ENCODE results near the gene ATP9A.

DNA sequence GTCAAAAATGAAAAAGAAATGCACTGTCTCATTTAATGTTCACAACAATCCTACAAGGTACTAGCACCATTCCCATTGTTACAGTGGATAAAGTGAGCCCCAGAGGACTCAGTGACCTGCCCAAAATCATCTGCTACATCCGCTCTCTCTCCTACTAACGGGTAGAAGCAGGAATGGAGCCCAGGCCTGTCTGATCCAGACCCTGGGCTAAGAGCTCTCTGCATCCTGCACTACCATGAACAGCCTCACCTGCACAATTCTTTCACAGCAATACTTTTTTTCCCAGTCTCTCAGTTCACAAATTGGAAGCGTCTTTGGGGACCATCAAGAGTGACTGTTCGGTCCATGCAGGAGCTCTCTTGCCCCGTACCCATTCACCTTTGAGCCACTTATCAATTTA, 31.2 kb downstream of the ATP9A start:
- TF ChIP-seq, protein P1, sequence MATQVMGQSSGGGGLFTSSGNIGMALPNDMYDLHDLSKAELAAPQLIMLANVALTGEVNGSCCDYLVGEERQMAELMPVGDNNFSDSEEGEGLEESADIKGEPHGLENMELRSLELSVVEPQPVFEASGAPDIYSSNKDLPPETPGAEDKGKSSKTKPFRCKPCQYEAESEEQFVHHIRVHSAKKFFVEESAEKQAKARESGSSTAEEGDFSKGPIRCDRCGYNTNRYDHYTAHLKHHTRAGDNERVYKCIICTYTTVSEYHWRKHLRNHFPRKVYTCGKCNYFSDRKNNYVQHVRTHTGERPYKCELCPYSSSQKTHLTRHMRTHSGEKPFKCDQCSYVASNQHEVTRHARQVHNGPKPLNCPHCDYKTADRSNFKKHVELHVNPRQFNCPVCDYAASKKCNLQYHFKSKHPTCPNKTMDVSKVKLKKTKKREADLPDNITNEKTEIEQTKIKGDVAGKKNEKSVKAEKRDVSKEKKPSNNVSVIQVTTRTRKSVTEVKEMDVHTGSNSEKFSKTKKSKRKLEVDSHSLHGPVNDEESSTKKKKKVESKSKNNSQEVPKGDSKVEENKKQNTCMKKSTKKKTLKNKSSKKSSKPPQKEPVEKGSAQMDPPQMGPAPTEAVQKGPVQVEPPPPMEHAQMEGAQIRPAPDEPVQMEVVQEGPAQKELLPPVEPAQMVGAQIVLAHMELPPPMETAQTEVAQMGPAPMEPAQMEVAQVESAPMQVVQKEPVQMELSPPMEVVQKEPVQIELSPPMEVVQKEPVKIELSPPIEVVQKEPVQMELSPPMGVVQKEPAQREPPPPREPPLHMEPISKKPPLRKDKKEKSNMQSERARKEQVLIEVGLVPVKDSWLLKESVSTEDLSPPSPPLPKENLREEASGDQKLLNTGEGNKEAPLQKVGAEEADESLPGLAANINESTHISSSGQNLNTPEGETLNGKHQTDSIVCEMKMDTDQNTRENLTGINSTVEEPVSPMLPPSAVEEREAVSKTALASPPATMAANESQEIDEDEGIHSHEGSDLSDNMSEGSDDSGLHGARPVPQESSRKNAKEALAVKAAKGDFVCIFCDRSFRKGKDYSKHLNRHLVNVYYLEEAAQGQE (IDR thresholded peaks at IDR 0.05; ENCODE audit: borderline replicate concordance), result no peak
- no peak for TF ChIP-seq SMC3 (conservative IDR thresholded peaks at IDR 0.05; ENCODE audit: poor library complexity)
- TF ChIP-seq, protein P2, sequence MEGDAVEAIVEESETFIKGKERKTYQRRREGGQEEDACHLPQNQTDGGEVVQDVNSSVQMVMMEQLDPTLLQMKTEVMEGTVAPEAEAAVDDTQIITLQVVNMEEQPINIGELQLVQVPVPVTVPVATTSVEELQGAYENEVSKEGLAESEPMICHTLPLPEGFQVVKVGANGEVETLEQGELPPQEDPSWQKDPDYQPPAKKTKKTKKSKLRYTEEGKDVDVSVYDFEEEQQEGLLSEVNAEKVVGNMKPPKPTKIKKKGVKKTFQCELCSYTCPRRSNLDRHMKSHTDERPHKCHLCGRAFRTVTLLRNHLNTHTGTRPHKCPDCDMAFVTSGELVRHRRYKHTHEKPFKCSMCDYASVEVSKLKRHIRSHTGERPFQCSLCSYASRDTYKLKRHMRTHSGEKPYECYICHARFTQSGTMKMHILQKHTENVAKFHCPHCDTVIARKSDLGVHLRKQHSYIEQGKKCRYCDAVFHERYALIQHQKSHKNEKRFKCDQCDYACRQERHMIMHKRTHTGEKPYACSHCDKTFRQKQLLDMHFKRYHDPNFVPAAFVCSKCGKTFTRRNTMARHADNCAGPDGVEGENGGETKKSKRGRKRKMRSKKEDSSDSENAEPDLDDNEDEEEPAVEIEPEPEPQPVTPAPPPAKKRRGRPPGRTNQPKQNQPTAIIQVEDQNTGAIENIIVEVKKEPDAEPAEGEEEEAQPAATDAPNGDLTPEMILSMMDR (IDR thresholded peaks at IDR 0.05; ENCODE audit: poor library complexity, severe bottlenecking), result no peak
- no peak for TF ChIP-seq EP300 (conservative IDR thresholded peaks at IDR 0.05; ENCODE audit: poor library complexity, severe bottlenecking)

Measured in neural cell (in vitro differentiated cells).